HG03457 (cell line): ENCODE measurements around the gene TEX11.

Experiments
- ATAC-seq: cut with Tn5 transposase; IDR thresholded peaks from one replicate; pipeline ENCODE4 v1.9.1; 2021; ENCODE audit warnings: moderate number of reproducible peaks; ENCODE audit not compliant: unreplicated experiment

Gene TEX11

GRCh38 chrX:70504772-70505450, 403.6 kb downstream of the TEX11 start:
- no peak for ATAC-seq

GRCh38 chrX:70500826-70501225, 407.7 kb downstream of the TEX11 start:
- no peak for ATAC-seq

DNA sequence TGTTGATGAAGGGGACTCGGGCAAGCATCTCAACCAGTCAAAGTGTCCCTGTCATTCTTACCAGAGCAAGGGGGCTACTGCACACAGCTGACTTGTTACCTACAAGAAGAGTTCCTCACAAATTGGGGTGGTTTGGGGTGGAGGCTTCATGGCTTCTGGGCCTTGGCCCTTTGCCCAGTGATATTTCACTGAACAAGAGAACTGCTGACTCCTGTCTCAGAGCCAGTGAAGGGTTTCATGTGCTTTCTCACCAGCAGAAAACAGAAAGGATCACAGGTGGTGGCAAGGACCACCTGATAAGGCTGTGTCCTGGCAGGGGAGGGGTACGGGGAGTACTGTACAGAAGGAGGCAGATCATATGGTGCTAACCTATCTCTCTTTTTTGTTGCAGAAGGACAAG, 410.4 kb downstream of the TEX11 start:
- no peak for ATAC-seq

- no peak for ATAC-seq
Measured at GRCh38 chrX:70497026-70497425, 411.5 kb downstream of the TEX11 start.

- ATAC-seq, result no peak
Measured at GRCh38 chrX:70496491-70496890, 412.0 kb downstream of the TEX11 start.

DNA sequence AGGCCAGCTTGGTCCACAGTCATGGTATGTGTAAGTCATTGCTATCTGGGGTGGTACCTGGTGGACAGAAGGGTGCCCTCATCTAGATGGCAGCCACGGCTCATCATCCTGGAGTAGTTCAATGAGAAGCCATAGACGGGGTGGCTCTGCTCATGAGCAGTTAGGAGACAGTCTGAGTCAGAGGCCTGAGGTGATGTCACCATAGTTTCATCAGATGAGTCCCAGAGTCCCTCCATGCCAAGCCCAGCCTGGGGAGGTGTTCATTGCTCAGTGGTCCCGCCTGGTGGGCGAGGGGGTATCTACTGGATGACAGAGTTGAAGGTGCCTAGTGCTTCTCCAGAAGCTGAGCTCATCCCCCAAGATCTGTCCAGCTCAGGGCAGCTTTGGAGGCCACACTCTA, 414.1 kb downstream of the TEX11 start:
- no peak for ATAC-seq

- ATAC-seq, result no peak
Measured at GRCh38 chrX:70488856-70489255, 419.7 kb downstream of the TEX11 start.

DNA sequence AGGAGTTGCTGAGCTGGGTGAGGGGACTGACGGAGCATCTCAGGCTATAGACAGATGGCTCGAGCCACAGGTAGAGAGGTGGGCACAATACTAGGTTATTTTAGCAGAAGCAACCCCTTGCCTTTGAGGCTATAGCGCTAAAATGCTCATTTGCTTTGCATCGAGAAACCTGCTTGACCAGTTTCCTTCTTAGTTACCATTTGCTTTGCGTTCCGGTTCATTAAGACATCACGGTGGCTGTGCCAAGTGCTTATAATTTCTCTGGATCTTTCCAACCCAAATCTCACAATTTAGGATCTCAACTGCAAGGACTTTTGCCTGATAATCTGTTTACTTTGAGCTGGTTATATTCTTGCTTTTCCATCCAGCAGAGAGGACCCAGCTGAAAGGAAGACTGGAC, 423.0 kb downstream of the TEX11 start:
- no peak for ATAC-seq

DNA sequence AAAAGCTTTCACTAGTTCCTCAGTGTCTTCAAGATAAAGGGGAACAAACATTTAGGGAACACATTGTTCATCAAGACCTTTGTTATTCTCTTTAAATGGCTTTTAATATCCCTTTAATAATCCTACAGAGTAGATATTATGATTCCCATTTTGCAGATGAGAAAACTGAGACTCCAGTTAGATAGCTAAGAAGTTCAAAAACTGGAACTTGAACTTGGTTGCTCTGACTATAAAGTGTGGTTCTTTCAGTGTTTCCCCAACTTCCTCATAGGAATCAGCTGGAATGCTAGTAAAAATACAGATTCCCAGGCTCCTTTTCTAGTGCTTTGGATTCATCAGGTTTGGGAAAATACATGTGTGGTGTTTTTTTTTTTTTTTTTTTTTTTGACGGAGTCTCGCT, 426.2 kb downstream of the TEX11 start:
- ATAC-seq, result no peak

GRCh38 chrX:70481471-70482270, 426.8 kb downstream of the TEX11 start:
- ATAC-seq, result no peak

GRCh38 chrX:70480660-70481018, 427.9 kb downstream of the TEX11 start:
- ATAC-seq, result no peak

DNA sequence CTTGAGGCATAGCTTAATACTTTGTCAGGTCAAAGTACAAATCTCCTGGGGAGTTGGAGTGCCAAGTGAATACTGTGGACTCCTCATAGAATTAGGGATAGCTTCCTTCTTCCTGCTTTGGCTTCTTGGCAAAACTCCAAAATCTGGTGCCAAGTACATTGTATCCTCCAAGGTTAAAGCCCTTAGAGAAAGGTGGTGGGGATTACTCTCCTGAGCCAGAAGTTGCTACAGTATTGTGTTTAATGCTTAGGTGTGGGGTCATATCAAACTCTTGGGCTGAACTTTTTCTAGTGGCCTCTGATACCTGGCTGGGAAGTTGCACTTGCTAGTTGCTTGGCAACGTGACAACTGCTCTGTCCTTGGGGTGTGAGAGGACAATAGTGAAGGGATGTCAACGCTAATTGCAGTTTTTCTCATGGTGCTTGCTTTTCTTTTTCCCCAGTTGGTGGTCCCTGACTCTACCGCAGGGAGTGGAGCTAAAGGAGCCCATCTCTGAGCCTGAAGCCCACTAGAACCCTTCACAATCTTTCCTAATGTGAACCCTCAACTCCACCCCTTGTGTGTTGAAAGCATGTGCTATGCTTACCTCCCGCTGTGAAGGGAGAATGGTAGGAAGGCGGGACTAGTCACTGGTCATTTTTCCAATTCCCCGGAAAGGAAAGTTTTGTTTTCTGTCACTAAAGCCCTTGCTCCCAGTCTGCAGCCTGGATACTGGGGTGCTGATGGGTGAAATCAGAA, 428.4 kb downstream of the TEX11 start:
- no peak for ATAC-seq

DNA sequence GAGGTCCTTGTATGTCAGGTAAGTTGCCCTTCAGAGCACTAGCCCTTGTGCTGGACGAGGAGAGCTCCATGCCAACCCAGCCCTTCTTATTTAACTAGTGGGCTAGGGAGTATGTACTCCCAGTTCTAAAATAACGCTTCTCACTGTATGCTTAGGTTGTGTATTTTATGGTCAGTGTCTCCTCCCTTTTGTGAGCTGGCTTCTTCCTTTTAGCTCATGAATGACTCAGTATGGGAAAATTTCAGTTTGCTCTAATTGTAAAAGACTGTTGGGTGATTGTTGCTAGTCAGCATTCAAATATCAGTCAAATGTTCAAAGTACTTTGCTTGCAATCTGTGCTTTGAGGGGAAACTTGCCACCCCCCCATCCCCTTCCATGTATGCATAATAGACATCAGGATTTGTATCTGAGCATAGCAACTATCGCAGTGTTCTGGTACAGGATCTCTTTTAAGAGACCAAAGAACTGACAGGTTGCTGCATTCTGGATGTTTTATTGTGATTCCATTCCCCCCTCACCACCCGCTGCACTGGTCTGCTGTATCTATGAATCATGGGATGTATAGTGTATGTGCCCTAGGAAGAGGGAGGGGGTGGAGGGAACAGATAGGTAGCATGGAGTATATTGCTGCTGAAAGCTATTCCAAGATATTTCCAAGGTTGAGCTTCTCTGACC, 429.1 kb downstream of the TEX11 start:
- ATAC-seq, result no peak
